CD4-positive, CD25-positive, alpha-beta regulatory T cell (primary cell): ENCODE data around the gene HOXD11. TPM values are rescaled to one million over a fixed set of nuclear protein-coding genes. Genes with fewer than 3 reads are reported as not detected.

Source experiments
- ATAC-seq, 2 donors: fragments of 150-1000 bp; cut with Tn5 transposase; one replicate each; pipeline ENCODE4 v1.10.0; 2021; ENCODE audit warnings: low read depth in 2 of 2, moderate number of reproducible peaks in 2 of 2, moderate library complexity in 1 of 2
- DNase-seq, 3 donors: peaks; one replicate each; pipeline versions ENCODE4 v3.0.0 to v3.0.0-alpha.2; 2012 to 2022; ENCODE audit warnings: mixed read lengths in 1 of 3
- H3K27ac ChIP-seq: one replicate; pipeline ENCODE4 v1.7.0; 2013; ENCODE audit warnings: mild to moderate bottlenecking, low read length; ENCODE audit not compliant: insufficient read depth, poor library complexity, severe bottlenecking
- H3K27me3 ChIP-seq: one replicate; pipeline ENCODE4 v1.7.0; 2013; ENCODE audit warnings: low read length; ENCODE audit not compliant: control insufficient read depth, insufficient read depth
- H3K36me3 ChIP-seq: one replicate; pipeline ENCODE4 v1.7.0; 2013; ENCODE audit warnings: mild to moderate bottlenecking, low read length, moderate library complexity; ENCODE audit not compliant: control insufficient read depth, insufficient read depth
- H3K4me1 ChIP-seq: 2 replicates; pipeline ENCODE4 v1.7.0; 2013; ENCODE audit warnings: mild to moderate bottlenecking, low read length; ENCODE audit not compliant: insufficient read depth, control insufficient read depth, poor library complexity, severe bottlenecking
- H3K4me3 ChIP-seq: one replicate; pipeline ENCODE4 v1.7.0; 2013; ENCODE audit warnings: low read depth, mild to moderate bottlenecking, low read length, moderate library complexity
- H3K9me3 ChIP-seq, 2 experiments: 1 replicate in 1 of 2; 2 replicates in 1 of 2; pipeline ENCODE4 v1.7.0; 2013; ENCODE audit warnings: low read length in 2 of 2, mild to moderate bottlenecking in 1 of 2, moderate library complexity in 1 of 2; ENCODE audit not compliant: control insufficient read depth in 2 of 2
- H3K27ac Mint-ChIP-seq, 3 donors: one replicate each; pipeline ENCODE4 v1.8.0; 2020 to 2022; ENCODE audit warnings: mild to moderate bottlenecking in 3 of 3, mixed read lengths in 3 of 3, moderate library complexity in 2 of 3
- H3K27me3 Mint-ChIP-seq: one replicate; pipeline ENCODE4 v1.8.0; 2022; ENCODE audit warnings: mild to moderate bottlenecking, mixed read lengths
- H3K36me3 Mint-ChIP-seq: one replicate; pipeline ENCODE4 v1.8.0; 2020; ENCODE audit warnings: mixed read lengths
- H3K4me1 Mint-ChIP-seq, 4 donors: one replicate each; pipeline ENCODE4 v1.8.0; 2020 to 2022; ENCODE audit warnings: mixed read lengths in 4 of 4, mild to moderate bottlenecking in 1 of 4
- H3K4me3 Mint-ChIP-seq, 4 donors: one replicate each; pipeline ENCODE4 v1.8.0; 2020 to 2022; ENCODE audit warnings: mild to moderate bottlenecking in 4 of 4, mixed read lengths in 4 of 4, moderate library complexity in 3 of 4
- H3K9me3 Mint-ChIP-seq, 7 donors: one replicate each; pipeline ENCODE4 v1.8.0; 2020 to 2022; ENCODE audit warnings: mixed read lengths in 7 of 7, mild to moderate bottlenecking in 3 of 7, moderate library complexity in 2 of 7
- polyA plus RNA-seq, 4 donors: library from polyadenylated mRNA; unstranded; fragments of 300-500 nt; fragmentation: Illumina TruSeq; gene quantifications; one replicate each; pipeline ENCODE4 v1.2.3, GENCODE V29; 2021
- total RNA-seq: library from RNA; stranded (reverse); gene quantifications from one replicate; pipeline ENCODE4 v1.2.3, GENCODE V29; 2022

The HOXD11 gene
- total and polyA plus RNA-seq, 5 donors from 2014 or later, result not detected

DNA sequence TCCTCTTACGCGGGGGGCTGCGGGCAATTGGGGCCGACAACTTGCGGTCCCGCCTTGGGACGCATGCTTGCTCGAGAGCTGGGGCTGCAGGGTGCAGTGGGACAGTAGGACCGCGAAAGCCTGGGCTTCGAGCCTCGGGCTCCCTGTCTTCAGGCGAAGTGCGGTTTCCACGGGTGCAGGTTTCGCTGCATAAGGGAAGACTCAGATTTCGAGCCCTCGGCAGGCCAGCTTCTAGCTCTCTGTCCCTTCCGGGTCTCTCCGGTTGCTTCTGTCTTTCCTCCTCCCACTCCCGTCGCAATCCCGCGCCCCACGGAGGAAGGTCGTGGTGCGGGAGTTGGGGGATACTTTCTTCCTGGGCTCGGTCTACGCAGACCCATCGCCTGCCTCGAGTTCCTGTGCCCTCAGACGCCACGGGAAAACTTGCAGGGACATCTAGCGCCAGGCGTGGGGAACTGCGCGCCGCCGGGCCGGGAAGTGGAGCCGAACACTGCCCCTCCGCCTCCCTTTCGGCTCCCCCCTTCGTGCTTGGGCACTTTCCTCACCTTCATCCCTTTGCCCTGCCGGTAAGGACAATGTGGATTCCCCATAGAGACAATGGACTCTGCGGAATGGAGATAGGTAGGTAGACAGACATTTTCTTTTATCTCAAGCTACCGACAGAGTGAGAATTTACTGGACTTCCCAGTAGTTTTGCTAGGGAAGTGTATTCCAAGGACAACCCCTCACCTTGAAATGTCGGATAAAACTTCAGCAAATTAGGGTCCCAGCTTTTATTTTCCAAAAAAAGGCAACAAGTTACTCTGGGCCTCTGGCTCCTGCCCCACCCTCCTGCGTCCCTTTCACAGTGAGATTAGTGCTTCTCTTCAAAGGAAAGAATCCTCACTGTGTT lies 18.8 kb upstream of the HOXD11 start:
- Mint-ChIP-seq H3K4me3 (peak overlapping the region in 3 of 4 donors; percentile 63 to 77 (median 63)), H3K27me3 (peaks cover 93% of the 10 kb centered on the region), H3K27ac (peak overlapping the region in 1 of 3 donors; percentile 49), H3K4me1 (peaks cover 6 to 22% (median 11%) of the 10 kb centered on the region in 4 donors), H3K9me3 (peaks cover 0 to 33% (median 0%) of the 10 kb centered on the region in 7 donors), H3K36me3 (peaks cover 16% of the 10 kb centered on the region)
- Histone ChIP-seq H3K27ac (no peak overlapping the region), H3K9me3 (peaks cover 4 to 47% of the 10 kb centered on the region in 2 experiments), H3K27me3 (peaks cover 64% of the 10 kb centered on the region), H3K4me1 (peaks cover 11% of the 10 kb centered on the region), H3K36me3 (no peaks in the 10 kb centered on the region), H3K4me3 (no peak overlapping the region)
- no peak for DNase-seq
- no peak for ATAC-seq

DNA sequence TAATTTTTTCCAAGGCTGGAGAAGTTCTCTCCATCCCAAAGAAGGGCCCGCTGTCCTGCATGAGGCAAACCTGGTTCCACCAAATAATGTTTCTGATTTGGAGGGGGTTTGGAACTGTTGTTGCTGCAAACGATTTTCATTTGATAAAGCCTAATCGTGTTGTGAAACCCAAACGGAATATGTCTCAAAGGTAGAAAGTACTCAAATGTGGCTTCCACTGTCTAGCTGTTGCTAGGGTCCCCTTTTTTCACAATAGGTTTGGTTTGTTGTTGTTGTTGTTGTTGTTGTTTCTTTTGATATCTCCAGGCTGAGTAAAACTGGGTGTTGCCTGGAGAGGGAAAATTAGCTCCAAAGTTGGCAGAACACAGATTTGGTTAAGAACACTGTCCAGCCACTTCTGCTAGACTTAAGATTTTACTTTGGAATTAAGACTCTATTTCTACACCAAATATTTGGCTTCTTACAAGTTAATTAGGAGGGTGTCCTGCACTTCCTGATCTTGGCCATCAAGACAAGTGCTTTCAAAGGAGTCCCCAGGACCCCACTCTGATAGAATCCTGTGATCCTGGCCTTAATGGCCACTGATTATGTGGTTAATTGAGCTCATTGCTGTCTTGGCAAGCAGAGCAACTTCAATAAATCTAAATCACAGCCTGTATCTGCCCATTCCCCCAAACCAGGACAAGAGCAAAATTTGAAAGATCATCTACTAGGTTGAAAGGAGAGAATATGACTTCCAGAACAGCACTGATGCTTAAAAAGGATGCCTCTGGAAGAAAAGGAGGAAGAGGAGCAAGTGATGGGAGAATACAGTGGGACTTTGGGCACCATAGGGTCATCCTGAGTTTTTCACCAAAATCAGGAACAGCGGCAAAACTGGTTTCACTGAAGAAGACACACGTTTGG lies 17.9 kb upstream of the HOXD11 start:
- no peak overlapping the region for H3K4me3 ChIP-seq
- peaks cover 0 to 36% (median 2%) of the 10 kb centered on the region in 7 donors for H3K9me3 Mint-ChIP-seq
- no peaks in the 10 kb centered on the region for H3K36me3 ChIP-seq
- H3K9me3 ChIP-seq, result peaks cover under 1 to 39% of the 10 kb centered on the region in 2 experiments
- peak overlapping the region in 2 of 4 donors; percentile 5 to 16 for H3K4me3 Mint-ChIP-seq
- H3K27me3 ChIP-seq, result peaks cover 69% of the 10 kb centered on the region
- H3K36me3 Mint-ChIP-seq, result peaks cover 12% of the 10 kb centered on the region
- H3K27me3 Mint-ChIP-seq, result peaks cover 93% of the 10 kb centered on the region
- peaks cover 11% of the 10 kb centered on the region for H3K4me1 ChIP-seq
- ATAC-seq (no peak), DNase-seq (no peak)
- H3K27ac ChIP-seq, result no peak overlapping the region
- peaks cover 5 to 29% (median 16%) of the 10 kb centered on the region in 4 donors for H3K4me1 Mint-ChIP-seq
- no peak overlapping the region for H3K27ac Mint-ChIP-seq

DNA sequence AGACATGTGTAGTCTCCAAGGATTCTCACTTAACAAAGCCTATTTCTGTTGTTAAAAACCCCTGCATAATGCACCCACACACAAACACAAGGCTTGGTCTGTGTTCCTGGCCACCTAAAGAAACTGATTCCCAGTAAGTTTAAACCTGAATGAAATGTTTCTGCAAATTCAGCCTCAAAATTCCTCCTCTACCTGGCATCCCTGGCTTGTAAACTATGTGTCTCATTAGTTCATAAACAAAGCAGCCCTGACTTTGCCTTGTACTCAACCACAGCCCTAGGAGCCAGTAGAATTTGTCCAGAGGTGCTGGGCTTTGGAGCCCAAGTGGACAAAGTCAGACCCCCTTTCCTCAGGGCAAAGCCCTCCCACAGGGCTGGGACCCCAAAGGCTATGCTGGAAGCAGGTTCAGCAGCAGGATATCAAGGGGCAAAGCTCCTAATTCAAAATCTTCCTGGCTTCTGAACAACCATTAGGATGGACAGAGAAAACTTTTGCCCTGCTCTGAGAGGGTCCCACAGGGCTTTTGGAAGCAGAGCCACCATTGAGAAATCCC lies 17.2 kb upstream of the HOXD11 start:
- DNase-seq (no peak), ATAC-seq (no peak)
- peaks cover 11% of the 10 kb centered on the region for H3K4me1 ChIP-seq
- H3K36me3 Mint-ChIP-seq, result peaks cover 12% of the 10 kb centered on the region
- H3K9me3 Mint-ChIP-seq, result peaks cover 0 to 34% (median 2%) of the 10 kb centered on the region in 7 donors
- peak overlapping the region in 1 of 4 donors; percentile 7 for H3K4me3 Mint-ChIP-seq
- no peak overlapping the region for H3K27ac ChIP-seq
- H3K4me1 Mint-ChIP-seq, result peaks cover 5 to 31% (median 16%) of the 10 kb centered on the region in 4 donors
- H3K36me3 ChIP-seq, result no peaks in the 10 kb centered on the region
- no peak overlapping the region for H3K27ac Mint-ChIP-seq
- no peak overlapping the region for H3K4me3 ChIP-seq
- H3K27me3 ChIP-seq, result peaks cover 71% of the 10 kb centered on the region
- H3K27me3 Mint-ChIP-seq, result peaks cover 93% of the 10 kb centered on the region
- peaks cover 3 to 36% of the 10 kb centered on the region in 2 experiments for H3K9me3 ChIP-seq

- Histone ChIP-seq H3K4me1 (peaks cover 11% of the 10 kb centered on the region), H3K36me3 (no peaks in the 10 kb centered on the region), H3K9me3 (peaks cover 6 to 38% of the 10 kb centered on the region in 2 experiments), H3K27ac (no peak overlapping the region), H3K4me3 (no peak overlapping the region), H3K27me3 (peaks cover 77% of the 10 kb centered on the region)
- Mint-ChIP-seq H3K9me3 (peaks cover 0 to 32% (median 2%) of the 10 kb centered on the region in 7 donors), H3K4me1 (peaks cover 5 to 32% (median 16%) of the 10 kb centered on the region in 4 donors), H3K36me3 (peaks cover 12% of the 10 kb centered on the region), H3K27ac (no peak overlapping the region), H3K4me3 (peak overlapping the region in 1 of 4 donors; percentile 7), H3K27me3 (peaks cover 93% of the 10 kb centered on the region)
- DNase-seq, result no peak
- ATAC-seq, result no peak
Measured at GRCh38 chr2:176090862-176091261, 16.2 kb upstream of the HOXD11 start.

- H3K9me3 Mint-ChIP-seq, result peaks cover 0 to 30% (median 2%) of the 10 kb centered on the region in 7 donors
- peaks cover 81% of the 10 kb centered on the region for H3K27me3 ChIP-seq
- H3K4me1 Mint-ChIP-seq, result peaks cover 8 to 38% (median 20%) of the 10 kb centered on the region in 4 donors
Measured at GRCh38 chr2:176091329-176092258, 15.5 kb upstream of the HOXD11 start.

DNA sequence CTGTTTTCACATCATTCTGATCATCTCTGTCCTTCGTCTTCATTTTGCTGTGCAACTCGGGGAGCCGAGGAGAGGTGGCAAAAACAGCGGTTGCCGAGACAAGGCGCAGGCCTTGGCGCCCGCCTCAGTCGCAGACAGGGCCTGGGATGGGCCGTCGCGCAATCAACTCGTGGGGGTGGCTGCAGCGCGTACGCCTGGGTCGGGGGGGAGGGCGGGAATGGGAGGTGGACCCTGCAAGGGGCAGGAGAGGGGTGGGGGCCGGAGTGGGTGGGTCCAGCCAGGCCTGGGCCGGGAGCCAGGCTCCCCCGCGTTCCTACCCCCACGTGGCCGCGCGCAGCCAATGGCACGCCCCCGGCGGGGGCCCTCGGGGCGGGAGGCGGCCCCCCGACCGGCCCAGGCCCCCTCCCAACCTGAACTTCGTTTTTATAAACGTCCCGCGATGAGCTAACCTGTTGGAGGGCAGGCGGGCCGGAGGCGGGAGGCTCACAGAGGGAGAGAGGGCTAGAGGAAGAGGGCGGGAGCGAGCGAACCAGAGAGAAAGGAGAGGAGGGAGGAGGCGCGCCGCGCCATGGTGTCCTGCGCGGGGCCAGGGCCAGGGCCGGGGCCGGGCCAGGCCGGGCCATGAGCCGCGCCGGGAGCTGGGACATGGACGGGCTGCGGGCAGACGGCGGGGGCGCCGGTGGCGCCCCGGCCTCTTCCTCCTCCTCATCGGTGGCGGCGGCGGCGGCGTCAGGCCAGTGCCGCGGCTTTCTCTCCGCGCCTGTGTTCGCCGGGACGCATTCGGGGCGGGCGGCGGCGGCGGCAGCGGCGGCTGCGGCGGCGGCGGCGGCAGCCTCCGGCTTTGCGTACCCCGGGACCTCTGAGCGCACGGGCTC lies 14.6 kb upstream of the HOXD11 start, which contains the start of gene HOXD13:
HOXD13 (plus strand) TSS at position 452 of the 875 bp plus-strand sequence; CDS start at position 622, 170 bp downstream.
- peaks cover 0 to 25% (median 2%) of the 10 kb centered on the region in 7 donors for H3K9me3 Mint-ChIP-seq
- peak within 1 kb of the TSS in 3 of 4 donors; percentile 55 to 77 (median 72) for H3K4me3 Mint-ChIP-seq
- Histone ChIP-seq H3K9me3 (peaks cover 6 to 36% of the 10 kb centered on the region in 2 experiments), H3K27me3 (peaks cover 76% of the 10 kb centered on the region), H3K27ac (no peak within 1 kb of the TSS), H3K36me3 (no peaks in the 10 kb centered on the region), H3K4me1 (peaks cover 26% of the 10 kb centered on the region), H3K4me3 (no peak within 1 kb of the TSS)
- H3K36me3 Mint-ChIP-seq, result peaks cover 12% of the 10 kb centered on the region
- peak within 1 kb of the TSS in 2 of 3 donors; percentile 72 to 94 for H3K27ac Mint-ChIP-seq
- no peak for DNase-seq
- peaks cover 93% of the 10 kb centered on the region for H3K27me3 Mint-ChIP-seq
- ATAC-seq, result no peak
- peaks cover 10 to 44% (median 27%) of the 10 kb centered on the region in 4 donors for H3K4me1 Mint-ChIP-seq

More at GRCh38 chr2:176091329-176092258, 15.5 kb upstream of the HOXD11 start:
- DNase-seq (no peak), ATAC-seq (no peak)
- Histone ChIP-seq H3K36me3 (no peaks in the 10 kb centered on the region), H3K4me1 (peaks cover 17% of the 10 kb centered on the region), H3K4me3 (no peak overlapping the region), H3K27ac (no peak overlapping the region), H3K9me3 (peaks cover 6 to 37% of the 10 kb centered on the region in 2 experiments)
- peak overlapping the region in 3 of 4 donors; percentile 55 to 77 (median 72) for H3K4me3 Mint-ChIP-seq
- peaks cover 12% of the 10 kb centered on the region for H3K36me3 Mint-ChIP-seq
- H3K27ac Mint-ChIP-seq, result peak overlapping the region in 2 of 3 donors; percentile 72 to 94
- H3K27me3 Mint-ChIP-seq, result peaks cover 93% of the 10 kb centered on the region
